Measurements from ENCODE around the gene SLC12A3.

Gene SLC12A3

DNA sequence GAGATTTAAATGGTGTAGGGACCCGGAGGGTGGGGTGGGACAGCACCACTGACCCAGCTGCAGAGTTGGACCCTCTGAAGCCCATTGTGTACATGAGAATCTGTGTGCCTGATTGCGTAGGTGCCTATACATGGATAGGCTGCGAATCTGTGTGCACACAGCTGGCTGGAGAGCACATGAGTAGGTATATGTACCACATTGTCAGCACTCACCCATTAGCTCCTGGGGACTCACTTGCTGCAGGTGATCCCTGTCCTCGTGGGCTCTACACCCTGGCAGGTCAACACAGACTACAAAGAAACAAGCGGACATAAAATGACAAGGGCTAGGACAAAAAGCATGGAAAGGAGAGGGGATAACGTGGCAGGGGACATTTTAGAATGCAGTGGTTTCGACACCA, 85.4 kb downstream of the SLC12A3 start:
- no peak for DNase-seq (ENCODE audit: low read depth)
- no peak overlapping the region for H3K4me3 ChIP-seq (ENCODE audit: low read depth, low read length)
- TF ChIP-seq POLR2A (IDR thresholded peaks at IDR 0.05; ENCODE audit: extremely low read depth, insufficient read length) (no peak), MYC (IDR thresholded peaks at IDR 0.05; ENCODE audit: low read depth, low read length) (no peak), MAX (IDR thresholded peaks at IDR 0.05; ENCODE audit: low read depth, low read length) (no peak), CTCF (IDR thresholded peaks at IDR 0.05; ENCODE audit: low read depth, low read length) (no peak)

- DNase-seq (ENCODE audit: low read depth) = peak; percentile 95
- TF ChIP-seq CTCF (IDR thresholded peaks at IDR 0.05; ENCODE audit: low read depth, low read length) = peak; percentile 85
- 0 out of 2 replicates have a peak, but pooled peaks have one; percentile 31 for TF ChIP-seq MAX (IDR thresholded peaks at IDR 0.05; ENCODE audit: low read depth, low read length)
- no peak for TF ChIP-seq POLR2A (IDR thresholded peaks at IDR 0.05; ENCODE audit: extremely low read depth, insufficient read length)
- no peak overlapping the region for H3K4me3 ChIP-seq (ENCODE audit: low read depth, low read length)
Measured at GRCh38 chr16:56950881-56951771, 86.1 kb downstream of the SLC12A3 start.

GRCh38 chr16:56953006-56953405, 88.0 kb downstream of the SLC12A3 start:
- TF ChIP-seq MAX (IDR thresholded peaks at IDR 0.05; ENCODE audit: low read depth, low read length) = no peak
- TF ChIP-seq CTCF (IDR thresholded peaks at IDR 0.05; ENCODE audit: low read depth, low read length) = no peak
- TF ChIP-seq POLR2A (IDR thresholded peaks at IDR 0.05; ENCODE audit: extremely low read depth, insufficient read length) = no peak
- TF ChIP-seq MYC (IDR thresholded peaks at IDR 0.05; ENCODE audit: low read depth, low read length) = no peak
- no peak overlapping the region for H3K4me3 ChIP-seq (ENCODE audit: low read depth, low read length)
- no peak for DNase-seq (ENCODE audit: low read depth)

- TF ChIP-seq CTCF (IDR thresholded peaks at IDR 0.05; ENCODE audit: low read depth, low read length) (no peak), MYC (IDR thresholded peaks at IDR 0.05; ENCODE audit: low read depth, low read length) (no peak), POLR2A (IDR thresholded peaks at IDR 0.05; ENCODE audit: extremely low read depth, insufficient read length) (no peak), MAX (IDR thresholded peaks at IDR 0.05; ENCODE audit: low read depth, low read length) (no peak)
- DNase-seq (ENCODE audit: low read depth) = no peak
Measured at GRCh38 chr16:56956076-56956475, 91.1 kb downstream of the SLC12A3 start.

GRCh38 chr16:56956756-56957155, 91.7 kb downstream of the SLC12A3 start:
- TF ChIP-seq CTCF (IDR thresholded peaks at IDR 0.05; ENCODE audit: low read depth, low read length) = no peak
- H3K4me3 ChIP-seq (ENCODE audit: low read depth, low read length) = no peak overlapping the region
- DNase-seq (ENCODE audit: low read depth) = no peak

More at GRCh38 chr16:56956076-56956475, 91.1 kb downstream of the SLC12A3 start:
- H3K4me3 ChIP-seq (ENCODE audit: low read depth, low read length) = no peak overlapping the region

Measured in NB4 (cell line).